Hepatocyte (in vitro differentiated cells): ENCODE results near the gene PCBP3.

Experiments used
- EZH2 ChIP-seq: fragments of 200-600 bp; sonication (generic); IDR thresholded peaks from 2 replicates; pipeline ENCODE4 v1.6.1; 2016; ENCODE audit warnings: antibody characterized with exemption, mild to moderate bottlenecking, borderline replicate concordance
- EZH2phosphoT487 ChIP-seq: fragments of 200-600 bp; sonication (generic); IDR thresholded peaks from one replicate; pipeline ENCODE4 v1.6.1; 2018; ENCODE audit warnings: antibody characterized with exemption, mild to moderate bottlenecking, low read depth, moderate library complexity; ENCODE audit not compliant: unreplicated experiment, severe bottlenecking
- TF ChIP-seq, protein P1 (sequence below): fragments of 200-600 bp; sonication (generic); IDR thresholded peaks from 2 replicates; pipeline ENCODE4 v1.5.1; 2016; ENCODE audit warnings: antibody characterized with exemption, mild to moderate bottlenecking; ENCODE audit not compliant: poor library complexity

DNA sequence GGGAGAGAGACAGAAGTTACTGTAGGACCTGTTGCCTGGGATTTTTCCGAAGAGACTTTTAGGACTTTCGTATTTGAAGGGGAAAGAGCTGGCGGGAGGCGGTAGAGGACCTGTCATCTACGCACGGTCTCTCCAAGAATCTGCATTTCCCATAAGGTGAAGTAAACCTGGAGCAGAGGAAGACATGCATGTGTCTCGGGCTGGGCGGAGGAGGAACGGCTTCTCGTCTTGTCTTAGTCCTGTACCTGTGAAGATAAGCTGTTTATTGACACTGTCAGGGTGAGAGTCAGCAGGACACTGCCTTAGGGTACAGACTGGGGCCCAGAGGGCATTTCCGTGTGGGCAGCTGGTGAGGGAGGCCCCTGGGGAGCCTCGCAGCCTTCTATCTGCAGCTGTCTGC lies 214.7 kb downstream of the PCBP3 start:
- TF ChIP-seq, protein P1, sequence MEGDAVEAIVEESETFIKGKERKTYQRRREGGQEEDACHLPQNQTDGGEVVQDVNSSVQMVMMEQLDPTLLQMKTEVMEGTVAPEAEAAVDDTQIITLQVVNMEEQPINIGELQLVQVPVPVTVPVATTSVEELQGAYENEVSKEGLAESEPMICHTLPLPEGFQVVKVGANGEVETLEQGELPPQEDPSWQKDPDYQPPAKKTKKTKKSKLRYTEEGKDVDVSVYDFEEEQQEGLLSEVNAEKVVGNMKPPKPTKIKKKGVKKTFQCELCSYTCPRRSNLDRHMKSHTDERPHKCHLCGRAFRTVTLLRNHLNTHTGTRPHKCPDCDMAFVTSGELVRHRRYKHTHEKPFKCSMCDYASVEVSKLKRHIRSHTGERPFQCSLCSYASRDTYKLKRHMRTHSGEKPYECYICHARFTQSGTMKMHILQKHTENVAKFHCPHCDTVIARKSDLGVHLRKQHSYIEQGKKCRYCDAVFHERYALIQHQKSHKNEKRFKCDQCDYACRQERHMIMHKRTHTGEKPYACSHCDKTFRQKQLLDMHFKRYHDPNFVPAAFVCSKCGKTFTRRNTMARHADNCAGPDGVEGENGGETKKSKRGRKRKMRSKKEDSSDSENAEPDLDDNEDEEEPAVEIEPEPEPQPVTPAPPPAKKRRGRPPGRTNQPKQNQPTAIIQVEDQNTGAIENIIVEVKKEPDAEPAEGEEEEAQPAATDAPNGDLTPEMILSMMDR = no peak
- no peak for TF ChIP-seq EZH2
- TF ChIP-seq EZH2phosphoT487 = no peak
